Thyroid gland (tissue), 4 donors: ENCODE results near the gene MRPL37. TPM values are rescaled to one million over a fixed set of nuclear protein-coding genes. Genes with fewer than 3 reads are reported as not detected.

Experiments
- DNase-seq, 2 donors: peaks; one replicate each; pipeline ENCODE4 v3.0.0-alpha.2; 2019
- H3K27ac ChIP-seq, 3 donors: fragments of 200-600 bp; sonication (generic); 1 replicate in 2 of 3; 2 replicates in 1 of 3; pipeline ENCODE4 v1.5.1; 2016 to 2019; ENCODE audit warnings: mild to moderate bottlenecking in 1 of 3, moderate library complexity in 1 of 3
- H3K27me3 ChIP-seq: fragments of 200-600 bp; sonication (generic); one replicate; pipeline ENCODE4 v1.5.1; 2019
- H3K36me3 ChIP-seq, 2 donors: fragments of 200-600 bp; sonication (generic); one replicate each; pipeline ENCODE4 v1.5.1; 2016 to 2019
- H3K4me1 ChIP-seq, 2 donors: fragments of 200-600 bp; sonication (generic); one replicate each; pipeline ENCODE4 v1.5.1; 2017 to 2019
- H3K4me3 ChIP-seq, 3 donors: fragments of 200-600 bp; sonication (generic); replicated peaks in 1 of 3; 1 replicate in 2 of 3; 2 replicates in 1 of 3; pipeline ENCODE4 v1.5.1; 2016; ENCODE audit warnings: mild to moderate bottlenecking in 1 of 3
- H3K9me3 ChIP-seq: fragments of 200-600 bp; sonication (generic); one replicate; pipeline ENCODE4 v1.5.1; 2017
- POLR2A ChIP-seq, 2 donors: fragments of 450-650 bp; IDR thresholded peaks; one replicate each; pipeline ENCODE4 v1.6.1; 2017; ENCODE audit warnings: antibody characterized with exemption in 2 of 2, mild to moderate bottlenecking in 2 of 2, moderate library complexity in 1 of 2
- WGBS, 2 donors: methylation state at CpG; one replicate each; pipeline ENCODE4 v1.1.5; 2017; 5-methylcytosine and 5-hydroxymethylcytosine counted together
- intact Hi-C: fragments of 100-400 bp; cut with DNase I; formaldehyde crosslinking; loops from one replicate; pipeline ENCODE4 v1.15.1; 2023
- total RNA-seq, 4 donors: library from RNA; depleted of rRNA; stranded (reverse); fragments of >200 nt; gene quantifications; one replicate each; pipeline ENCODE4 v1.2.3, GENCODE V29; 2016
- TF ChIP-seq, protein P1 (sequence below), 6 experiments: fragments of 200-600 bp in 3 of 6; fragments of 450-650 bp in 3 of 6; sonication (generic) in 3 of 6; IDR thresholded peaks; one replicate each; pipeline ENCODE4 v1.5.1; 2016 to 2019; ENCODE audit warnings: antibody characterized with exemption in 6 of 6, mild to moderate bottlenecking in 2 of 6, inconsistent platforms in 1 of 6, moderate library complexity in 1 of 6

MRPL37 gene
- total RNA-seq, 4 donors from 2014 or later: 29.8 to 71.3 (median 48.0) TPM

DNA sequence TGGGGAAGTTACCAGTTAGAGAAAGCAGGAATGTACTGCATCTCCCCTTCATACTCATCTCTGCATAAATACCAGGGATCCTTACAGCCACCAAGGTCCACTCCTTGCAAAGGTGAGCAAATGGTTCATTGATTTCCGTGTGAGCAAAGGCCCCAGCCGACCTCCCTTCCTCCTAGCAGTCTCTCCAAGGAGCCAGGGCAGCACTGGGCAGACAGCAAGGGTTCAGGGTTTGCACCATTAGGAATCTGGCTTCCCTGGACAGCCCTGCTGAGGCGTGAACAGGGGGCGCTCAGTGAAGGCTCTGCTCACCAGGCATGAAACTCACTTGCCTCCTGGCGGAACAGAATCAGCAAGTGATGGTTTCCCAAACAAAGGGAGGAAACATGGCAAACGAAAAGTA, 65.7 kb downstream of the MRPL37 start:
- intact Hi-C loops: no loop called here

DNA sequence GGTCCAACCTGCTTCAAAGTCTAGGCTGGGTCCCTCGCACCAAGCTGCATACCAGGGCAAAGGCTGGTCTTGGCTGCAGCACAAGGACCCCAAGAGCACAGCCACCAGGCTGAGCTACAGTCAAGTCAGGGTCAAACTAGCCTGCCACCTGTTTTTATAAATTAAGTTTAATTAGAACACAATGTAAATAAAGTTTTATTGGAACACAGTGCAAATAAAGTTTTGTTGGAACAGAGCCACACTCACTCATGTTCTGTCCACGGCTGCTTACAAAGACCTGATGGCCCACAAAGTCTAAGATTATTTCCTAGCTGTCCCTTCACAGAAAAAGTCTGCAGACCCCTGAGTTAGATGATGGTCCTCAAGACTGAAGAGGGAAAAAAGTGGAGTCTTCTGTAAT, 66.2 kb downstream of the MRPL37 start:
- peaks cover 9 to 28% of the 10 kb centered on the region in 2 donors for H3K4me1 ChIP-seq
- no peaks in the 10 kb centered on the region for H3K9me3 ChIP-seq
- H3K27ac ChIP-seq: no peak overlapping the region
- H3K27me3 ChIP-seq: no peaks in the 10 kb centered on the region
- intact Hi-C loops: no loop called here
- no peak overlapping the region for H3K4me3 ChIP-seq
- DNase-seq: no peak
- 96% methylated on average over 2 of the region's 2 CpGs for WGBS, 2 donors
- no peaks in the 10 kb centered on the region for H3K36me3 ChIP-seq
- TF ChIP-seq, protein P1, sequence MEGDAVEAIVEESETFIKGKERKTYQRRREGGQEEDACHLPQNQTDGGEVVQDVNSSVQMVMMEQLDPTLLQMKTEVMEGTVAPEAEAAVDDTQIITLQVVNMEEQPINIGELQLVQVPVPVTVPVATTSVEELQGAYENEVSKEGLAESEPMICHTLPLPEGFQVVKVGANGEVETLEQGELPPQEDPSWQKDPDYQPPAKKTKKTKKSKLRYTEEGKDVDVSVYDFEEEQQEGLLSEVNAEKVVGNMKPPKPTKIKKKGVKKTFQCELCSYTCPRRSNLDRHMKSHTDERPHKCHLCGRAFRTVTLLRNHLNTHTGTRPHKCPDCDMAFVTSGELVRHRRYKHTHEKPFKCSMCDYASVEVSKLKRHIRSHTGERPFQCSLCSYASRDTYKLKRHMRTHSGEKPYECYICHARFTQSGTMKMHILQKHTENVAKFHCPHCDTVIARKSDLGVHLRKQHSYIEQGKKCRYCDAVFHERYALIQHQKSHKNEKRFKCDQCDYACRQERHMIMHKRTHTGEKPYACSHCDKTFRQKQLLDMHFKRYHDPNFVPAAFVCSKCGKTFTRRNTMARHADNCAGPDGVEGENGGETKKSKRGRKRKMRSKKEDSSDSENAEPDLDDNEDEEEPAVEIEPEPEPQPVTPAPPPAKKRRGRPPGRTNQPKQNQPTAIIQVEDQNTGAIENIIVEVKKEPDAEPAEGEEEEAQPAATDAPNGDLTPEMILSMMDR (IDR thresholded peaks at IDR 0.05): no peak
- TF ChIP-seq POLR2A (IDR thresholded peaks at IDR 0.05): no peak

More for the DNA sequence above, 65.7 kb downstream of the MRPL37 start:
- no peaks in the 10 kb centered on the region for H3K27me3 ChIP-seq
- H3K27ac ChIP-seq: no peak overlapping the region
- DNase-seq: no peak
- no peak for TF ChIP-seq POLR2A (IDR thresholded peaks at IDR 0.05)
- TF ChIP-seq, protein P1 (IDR thresholded peaks at IDR 0.05): no peak
- H3K4me1 ChIP-seq: peaks cover 9 to 27% of the 10 kb centered on the region in 2 donors
- H3K4me3 ChIP-seq: no peak overlapping the region
- WGBS, 2 donors: 70 to 72% methylated on average over 5 to 6 of the region's 6 CpGs
- no peaks in the 10 kb centered on the region for H3K36me3 ChIP-seq
- no peaks in the 10 kb centered on the region for H3K9me3 ChIP-seq

DNA sequence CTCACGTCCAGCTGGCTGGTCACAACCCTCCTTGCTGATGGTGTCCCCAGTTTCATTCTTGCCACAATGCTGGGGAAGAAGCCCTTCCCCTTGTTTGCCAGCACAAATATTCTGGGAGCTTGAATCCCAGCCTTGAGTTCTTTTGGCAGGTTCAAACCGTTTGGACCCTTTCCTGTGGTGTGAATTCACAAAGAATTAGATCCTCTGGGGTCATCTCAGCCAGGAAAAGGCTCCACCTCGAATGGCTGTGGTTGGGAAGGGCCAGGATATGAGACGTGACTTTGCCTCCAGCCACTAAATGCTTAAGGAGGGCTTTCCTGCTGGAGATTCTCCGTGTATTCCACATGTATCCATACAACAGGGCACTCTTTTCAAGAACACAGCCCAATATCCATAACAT, 66.9 kb downstream of the MRPL37 start:
- Histone ChIP-seq H3K4me3 (no peak overlapping the region), H3K36me3 (no peaks in the 10 kb centered on the region), H3K27ac (no peak overlapping the region), H3K4me1 (peaks cover 9 to 32% of the 10 kb centered on the region in 2 donors), H3K27me3 (no peaks in the 10 kb centered on the region), H3K9me3 (no peaks in the 10 kb centered on the region)
- 58 to 75% methylated on average over 5 of the region's 5 CpGs for WGBS, 2 donors
- no peak for DNase-seq
- intact Hi-C loops: no loop called here
- TF ChIP-seq, protein P1 (IDR thresholded peaks at IDR 0.05): no peak
- TF ChIP-seq POLR2A (IDR thresholded peaks at IDR 0.05): no peak

Other genes with a start within 250 kb of the MRPL37 start
- not detected for gene LDLRAD1, start 182.0 kb upstream of the MRPL37 start, total RNA-seq
- 100 to 1,000 TPM; 337 to 492 (median 444) TPM for gene TMEM59, start 147.0 kb upstream of the MRPL37 start, total RNA-seq
- 1 to 10 TPM; 4.3 to 5.8 (median 4.4) TPM for gene TCEANC2, start 146.6 kb upstream of the MRPL37 start, total RNA-seq
- under 1 TPM in 1 of 4 donors, not detected in 3; 0.45 TPM for gene CDCP2, start 47.2 kb upstream of the MRPL37 start, total RNA-seq
- gene CYB5RL, start 137 bp upstream of the MRPL37 start, total RNA-seq: 1 to 10 TPM; 3.7 to 6.2 (median 5.2) TPM
- gene SSBP3, start 206.2 kb downstream of the MRPL37 start, total RNA-seq: 10 to 100 TPM; 15.4 to 23.0 (median 18.2) TPM